HepG2 (cell line): ENCODE measurements around the gene SLC29A2. TPM values are rescaled to one million over a fixed set of nuclear protein-coding genes. Genes with fewer than 3 reads are reported as not detected.

Experiments
- ELF4 ChIP-seq: sonication (generic); formaldehyde crosslinking; IDR thresholded peaks from 2 replicates; pipeline ENCODE4 v1.5.0; 2020; ENCODE audit warnings: missing genetic modification reagents, mild to moderate bottlenecking, moderate library complexity, borderline replicate concordance
- FOXC1 ChIP-seq: sonication (generic); formaldehyde crosslinking; IDR thresholded peaks from 2 replicates; pipeline ENCODE4 v1.8.0; 2022; ENCODE audit warnings: mild to moderate bottlenecking, missing genetic modification reagents, borderline replicate concordance
- GABPB1 ChIP-seq: IDR thresholded peaks from 2 replicates; pipeline ENCODE4 v1.6.1; 2016; ENCODE audit warnings: mild to moderate bottlenecking, missing genetic modification reagents, moderate library complexity, missing compliant biosample characterization
- LCORL ChIP-seq, 2 experiments: fragments of 450-650 bp in 1 of 2; sonication (generic) in 1 of 2; formaldehyde crosslinking in 1 of 2; IDR thresholded peaks; 2 replicates each; pipeline versions ENCODE4 v1.5.0 to v1.6.1; 2017 to 2020; ENCODE audit warnings: antibody characterized with exemption in 1 of 2, missing genetic modification reagents in 1 of 2
- SP5 ChIP-seq: IDR thresholded peaks from 2 replicates; pipeline ENCODE4 v1.6.1; 2016; ENCODE audit warnings: low read depth, borderline replicate concordance
- XRCC5 ChIP-seq: fragments of 200-400 bp; formaldehyde crosslinking; optimal IDR thresholded peaks from 2 replicates; pipeline ENCODE3; 2017; ENCODE audit warnings: mild to moderate bottlenecking, low read length
- ZFP82 ChIP-seq: sonication (generic); formaldehyde crosslinking; IDR thresholded peaks from 2 replicates; pipeline ENCODE4 v1.5.1; 2020; ENCODE audit warnings: mild to moderate bottlenecking, missing genetic modification reagents, borderline replicate concordance
- ZNF260 ChIP-seq: sonication (generic); formaldehyde crosslinking; IDR thresholded peaks from 2 replicates; pipeline ENCODE4 v1.4.0; 2020; ENCODE audit warnings: missing genetic modification reagents, low read depth, mild to moderate bottlenecking, borderline replicate concordance
- ZSCAN22 ChIP-seq: sonication (generic); formaldehyde crosslinking; IDR thresholded peaks from 2 replicates; pipeline ENCODE4 v1.4.0; 2020; ENCODE audit warnings: mild to moderate bottlenecking, missing genetic modification reagents
- polyA plus RNA-seq, 8 experiments: library from polyadenylated mRNA; depleted of rRNA in 3 of 8; stranded (reverse) in 7 of 8; unstranded in 1 of 8; fragments of >200 nt; fragmentation: Illumina TruSeq in 4 of 8; extraction: Trizol in 4 of 8; gene quantifications; 2 replicates each; pipeline versions ENCODE4 v1.2.1 to v1.2.3, GENCODE V29; 2011 to 2016; ENCODE audit warnings: low read depth in 4 of 8, missing spikeins in 1 of 8, mixed read lengths in 1 of 8; ENCODE audit not compliant: insufficient read depth in 1 of 8
- total RNA-seq, 5 experiments: library from RNA; depleted of rRNA; stranded (reverse); fragments of >200 nt; fragmentation: Illumina TruSeq; extraction: Trizol; gene quantifications; 2 replicates each; pipeline ENCODE4 v1.2.3, GENCODE V29; 2016; ENCODE audit warnings: low read depth in 1 of 5
- TF ChIP-seq, protein P1 (sequence below): sonication (generic); formaldehyde crosslinking; IDR thresholded peaks from 2 replicates; pipeline ENCODE4 v1.8.0; 2022; ENCODE audit warnings: missing genetic modification reagents, mild to moderate bottlenecking, inconsistent platforms, borderline replicate concordance
- TF ChIP-seq, protein P2 (sequence below): sonication (generic); formaldehyde crosslinking; IDR thresholded peaks from 2 replicates; pipeline ENCODE4 v1.8.1; 2022; ENCODE audit warnings: low read depth, mild to moderate bottlenecking, missing genetic modification reagents
- TF ChIP-seq, protein P3 (sequence below): sonication (generic); formaldehyde crosslinking; IDR thresholded peaks from 2 replicates; pipeline ENCODE4 v1.5.1; 2020; ENCODE audit warnings: missing genetic modification reagents, mild to moderate bottlenecking, borderline replicate concordance
- TF ChIP-seq, protein P4 (sequence below): sonication (generic); formaldehyde crosslinking; conservative IDR thresholded peaks from 2 replicates; pipeline ENCODE4 v1.8.0; 2022; ENCODE audit warnings: missing genetic modification reagents
- TF ChIP-seq, protein P5 (sequence below): sonication (generic); formaldehyde crosslinking; IDR thresholded peaks from 2 replicates; pipeline ENCODE4 v1.4.0; 2020; ENCODE audit warnings: missing genetic modification reagents, borderline replicate concordance
- TF ChIP-seq, protein P6 (sequence below): sonication (generic); formaldehyde crosslinking; IDR thresholded peaks from 2 replicates; pipeline ENCODE4 v1.4.0; 2020; ENCODE audit warnings: mild to moderate bottlenecking, missing genetic modification reagents

The SLC29A2 gene
- total and polyA plus RNA-seq, 2 of the 13 experiments (the other 11 are each of a cell fraction or from before 2014, with no cell fraction given), result 0.63 to 0.66 TPM

DNA sequence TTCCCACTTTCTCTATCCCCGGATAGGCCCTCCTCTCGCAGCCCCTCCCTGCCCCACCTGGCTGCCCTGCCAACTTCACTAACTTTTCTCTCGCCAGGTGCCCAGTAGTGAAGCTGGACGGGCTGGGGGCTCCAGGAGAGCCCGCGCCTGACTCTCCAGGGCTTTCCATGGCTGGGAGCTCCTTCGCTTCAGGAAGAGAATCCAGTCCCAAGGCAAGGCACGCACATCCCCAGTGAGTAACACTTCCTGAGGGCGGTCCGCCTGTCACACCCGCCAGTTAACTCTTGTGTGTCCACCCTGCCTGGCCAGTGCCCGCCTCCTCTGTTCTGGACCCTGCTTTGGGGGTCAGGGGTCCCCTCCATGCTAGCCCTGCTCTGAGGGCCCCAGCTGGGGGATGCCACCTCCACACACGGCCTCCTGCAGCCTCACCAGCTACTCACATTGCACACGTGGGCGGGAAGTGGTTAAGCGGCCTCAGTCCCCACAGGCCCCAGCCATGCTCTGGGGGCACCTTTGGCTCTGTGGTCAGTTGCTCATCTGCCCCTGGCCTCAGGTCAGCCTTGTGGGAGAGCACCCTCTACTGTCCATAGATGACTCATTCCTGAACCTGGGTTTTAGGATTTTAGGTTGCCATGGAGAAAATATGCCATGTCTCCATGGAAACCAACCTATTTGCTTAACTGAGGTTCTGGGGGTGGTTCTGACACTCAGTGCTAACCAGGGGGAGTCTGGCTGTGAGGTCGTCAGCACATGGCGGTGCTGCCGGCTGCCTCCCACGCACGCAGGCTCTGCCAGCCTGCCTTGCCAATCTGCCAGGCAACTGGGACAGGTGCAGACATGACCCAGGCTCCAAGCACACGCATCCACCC is 35.1 kb downstream of the SLC29A2 start, which contains the start of gene RIN1 (continued):
- TF ChIP-seq, protein P1, sequence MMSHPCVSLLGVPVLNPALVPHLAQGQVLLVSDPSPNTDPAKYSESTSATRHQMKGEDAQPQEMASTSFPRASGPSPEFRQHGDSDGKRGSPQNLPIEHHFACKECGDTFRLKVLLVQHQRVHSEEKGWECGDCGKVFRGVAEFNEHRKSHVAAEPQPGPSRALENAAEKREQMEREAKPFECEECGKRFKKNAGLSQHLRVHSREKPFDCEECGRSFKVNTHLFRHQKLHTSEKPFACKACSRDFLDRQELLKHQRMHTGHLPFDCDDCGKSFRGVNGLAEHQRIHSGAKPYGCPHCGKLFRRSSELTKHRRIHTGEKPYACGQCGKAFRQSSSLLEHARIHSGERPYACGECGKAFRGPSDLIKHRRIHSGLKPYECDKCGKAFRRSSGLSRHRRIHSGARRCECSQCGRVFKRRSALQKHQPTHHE, result no peak
- TF ChIP-seq SP5 (peak; percentile 93), ZNF260 (CRISPR knock-in tag) (no peak), FOXC1 (0 out of 2 replicates have a peak, but pooled peaks have one; percentile 42), ZFP82 (CRISPR knock-in tag) (peak; percentile 93; the same call in 1 of the 2 replicates), ELF4 (CRISPR knock-in tag) (peak; percentile 86), ZSCAN22 (CRISPR knock-in tag) (no peak), LCORL (IDR thresholded peaks at IDR 0.05) (peak; percentile 91), LCORL (CRISPR knock-in tag; IDR thresholded peaks at IDR 0.05) (peak; percentile 66; the same call in 1 of the 2 replicates), GABPB1 (CRISPR knock-in tag) (peak; percentile 81), XRCC5 (peak; percentile 95)
- TF ChIP-seq, protein P2, sequence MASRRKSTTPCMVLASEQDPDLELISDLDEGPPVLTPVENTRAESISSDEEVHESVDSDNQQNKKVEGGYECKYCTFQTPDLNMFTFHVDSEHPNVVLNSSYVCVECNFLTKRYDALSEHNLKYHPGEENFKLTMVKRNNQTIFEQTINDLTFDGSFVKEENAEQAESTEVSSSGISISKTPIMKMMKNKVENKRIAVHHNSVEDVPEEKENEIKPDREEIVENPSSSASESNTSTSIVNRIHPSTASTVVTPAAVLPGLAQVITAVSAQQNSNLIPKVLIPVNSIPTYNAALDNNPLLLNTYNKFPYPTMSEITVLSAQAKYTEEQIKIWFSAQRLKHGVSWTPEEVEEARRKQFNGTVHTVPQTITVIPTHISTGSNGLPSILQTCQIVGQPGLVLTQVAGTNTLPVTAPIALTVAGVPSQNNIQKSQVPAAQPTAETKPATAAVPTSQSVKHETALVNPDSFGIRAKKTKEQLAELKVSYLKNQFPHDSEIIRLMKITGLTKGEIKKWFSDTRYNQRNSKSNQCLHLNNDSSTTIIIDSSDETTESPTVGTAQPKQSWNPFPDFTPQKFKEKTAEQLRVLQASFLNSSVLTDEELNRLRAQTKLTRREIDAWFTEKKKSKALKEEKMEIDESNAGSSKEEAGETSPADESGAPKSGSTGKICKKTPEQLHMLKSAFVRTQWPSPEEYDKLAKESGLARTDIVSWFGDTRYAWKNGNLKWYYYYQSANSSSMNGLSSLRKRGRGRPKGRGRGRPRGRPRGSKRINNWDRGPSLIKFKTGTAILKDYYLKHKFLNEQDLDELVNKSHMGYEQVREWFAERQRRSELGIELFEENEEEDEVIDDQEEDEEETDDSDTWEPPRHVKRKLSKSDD (CRISPR knock-in tag), result no peak
- TF ChIP-seq, protein P3, sequence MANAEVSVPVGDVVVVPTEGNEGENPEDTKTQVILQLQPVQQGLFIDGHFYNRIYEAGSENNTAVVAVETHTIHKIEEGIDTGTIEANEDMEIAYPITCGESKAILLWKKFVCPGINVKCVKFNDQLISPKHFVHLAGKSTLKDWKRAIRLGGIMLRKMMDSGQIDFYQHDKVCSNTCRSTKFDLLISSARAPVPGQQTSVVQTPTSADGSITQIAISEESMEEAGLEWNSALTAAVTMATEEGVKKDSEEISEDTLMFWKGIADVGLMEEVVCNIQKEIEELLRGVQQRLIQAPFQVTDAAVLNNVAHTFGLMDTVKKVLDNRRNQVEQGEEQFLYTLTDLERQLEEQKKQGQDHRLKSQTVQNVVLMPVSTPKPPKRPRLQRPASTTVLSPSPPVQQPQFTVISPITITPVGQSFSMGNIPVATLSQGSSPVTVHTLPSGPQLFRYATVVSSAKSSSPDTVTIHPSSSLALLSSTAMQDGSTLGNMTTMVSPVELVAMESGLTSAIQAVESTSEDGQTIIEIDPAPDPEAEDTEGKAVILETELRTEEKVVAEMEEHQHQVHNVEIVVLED (CRISPR knock-in tag), result peak; percentile 60; the same call in 1 of the 2 replicates
- TF ChIP-seq, protein P4, sequence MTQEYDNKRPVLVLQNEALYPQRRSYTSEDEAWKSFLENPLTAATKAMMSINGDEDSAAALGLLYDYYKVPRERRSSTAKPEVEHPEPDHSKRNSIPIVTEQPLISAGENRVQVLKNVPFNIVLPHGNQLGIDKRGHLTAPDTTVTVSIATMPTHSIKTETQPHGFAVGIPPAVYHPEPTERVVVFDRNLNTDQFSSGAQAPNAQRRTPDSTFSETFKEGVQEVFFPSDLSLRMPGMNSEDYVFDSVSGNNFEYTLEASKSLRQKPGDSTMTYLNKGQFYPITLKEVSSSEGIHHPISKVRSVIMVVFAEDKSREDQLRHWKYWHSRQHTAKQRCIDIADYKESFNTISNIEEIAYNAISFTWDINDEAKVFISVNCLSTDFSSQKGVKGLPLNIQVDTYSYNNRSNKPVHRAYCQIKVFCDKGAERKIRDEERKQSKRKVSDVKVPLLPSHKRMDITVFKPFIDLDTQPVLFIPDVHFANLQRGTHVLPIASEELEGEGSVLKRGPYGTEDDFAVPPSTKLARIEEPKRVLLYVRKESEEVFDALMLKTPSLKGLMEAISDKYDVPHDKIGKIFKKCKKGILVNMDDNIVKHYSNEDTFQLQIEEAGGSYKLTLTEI (CRISPR knock-in tag), result no peak
- TF ChIP-seq, protein P5, sequence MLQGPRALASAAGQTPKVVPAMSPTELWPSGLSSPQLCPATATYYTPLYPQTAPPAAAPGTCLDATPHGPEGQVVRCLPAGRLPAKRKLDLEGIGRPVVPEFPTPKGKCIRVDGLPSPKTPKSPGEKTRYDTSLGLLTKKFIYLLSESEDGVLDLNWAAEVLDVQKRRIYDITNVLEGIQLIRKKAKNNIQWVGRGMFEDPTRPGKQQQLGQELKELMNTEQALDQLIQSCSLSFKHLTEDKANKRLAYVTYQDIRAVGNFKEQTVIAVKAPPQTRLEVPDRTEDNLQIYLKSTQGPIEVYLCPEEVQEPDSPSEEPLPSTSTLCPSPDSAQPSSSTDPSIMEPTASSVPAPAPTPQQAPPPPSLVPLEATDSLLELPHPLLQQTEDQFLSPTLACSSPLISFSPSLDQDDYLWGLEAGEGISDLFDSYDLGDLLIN (CRISPR knock-in tag), result no peak
- TF ChIP-seq, protein P6, sequence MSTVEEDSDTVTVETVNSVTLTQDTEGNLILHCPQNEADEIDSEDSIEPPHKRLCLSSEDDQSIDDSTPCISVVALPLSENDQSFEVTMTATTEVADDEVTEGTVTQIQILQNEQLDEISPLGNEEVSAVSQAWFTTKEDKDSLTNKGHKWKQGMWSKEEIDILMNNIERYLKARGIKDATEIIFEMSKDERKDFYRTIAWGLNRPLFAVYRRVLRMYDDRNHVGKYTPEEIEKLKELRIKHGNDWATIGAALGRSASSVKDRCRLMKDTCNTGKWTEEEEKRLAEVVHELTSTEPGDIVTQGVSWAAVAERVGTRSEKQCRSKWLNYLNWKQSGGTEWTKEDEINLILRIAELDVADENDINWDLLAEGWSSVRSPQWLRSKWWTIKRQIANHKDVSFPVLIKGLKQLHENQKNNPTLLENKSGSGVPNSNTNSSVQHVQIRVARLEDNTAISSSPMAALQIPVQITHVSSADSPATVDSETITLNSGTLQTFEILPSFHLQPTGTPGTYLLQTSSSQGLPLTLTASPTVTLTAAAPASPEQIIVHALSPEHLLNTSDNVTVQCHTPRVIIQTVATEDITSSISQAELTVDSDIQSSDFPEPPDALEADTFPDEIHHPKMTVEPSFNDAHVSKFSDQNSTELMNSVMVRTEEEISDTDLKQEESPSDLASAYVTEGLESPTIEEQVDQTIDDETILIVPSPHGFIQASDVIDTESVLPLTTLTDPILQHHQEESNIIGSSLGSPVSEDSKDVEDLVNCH (CRISPR knock-in tag), result no peak
